Measurements from ENCODE around the gene ERLIN1. TPM values are rescaled to one million over a fixed set of nuclear protein-coding genes. Genes with fewer than 3 reads are reported as not detected.
A peak's percentile ranks its signal among the peaks of the same experiment; 100 is the strongest.

The ERLIN1 gene
- 51.8 TPM for polyA plus RNA-seq (2013, experiment 1 of 4)
- 51.8 TPM for polyA plus RNA-seq (2013, experiment 2 of 4)
- polyA plus RNA-seq (2013, experiment 3 of 4), result 46.7 TPM
- 44.9 TPM for polyA plus RNA-seq (2013, experiment 4 of 4)

DNA sequence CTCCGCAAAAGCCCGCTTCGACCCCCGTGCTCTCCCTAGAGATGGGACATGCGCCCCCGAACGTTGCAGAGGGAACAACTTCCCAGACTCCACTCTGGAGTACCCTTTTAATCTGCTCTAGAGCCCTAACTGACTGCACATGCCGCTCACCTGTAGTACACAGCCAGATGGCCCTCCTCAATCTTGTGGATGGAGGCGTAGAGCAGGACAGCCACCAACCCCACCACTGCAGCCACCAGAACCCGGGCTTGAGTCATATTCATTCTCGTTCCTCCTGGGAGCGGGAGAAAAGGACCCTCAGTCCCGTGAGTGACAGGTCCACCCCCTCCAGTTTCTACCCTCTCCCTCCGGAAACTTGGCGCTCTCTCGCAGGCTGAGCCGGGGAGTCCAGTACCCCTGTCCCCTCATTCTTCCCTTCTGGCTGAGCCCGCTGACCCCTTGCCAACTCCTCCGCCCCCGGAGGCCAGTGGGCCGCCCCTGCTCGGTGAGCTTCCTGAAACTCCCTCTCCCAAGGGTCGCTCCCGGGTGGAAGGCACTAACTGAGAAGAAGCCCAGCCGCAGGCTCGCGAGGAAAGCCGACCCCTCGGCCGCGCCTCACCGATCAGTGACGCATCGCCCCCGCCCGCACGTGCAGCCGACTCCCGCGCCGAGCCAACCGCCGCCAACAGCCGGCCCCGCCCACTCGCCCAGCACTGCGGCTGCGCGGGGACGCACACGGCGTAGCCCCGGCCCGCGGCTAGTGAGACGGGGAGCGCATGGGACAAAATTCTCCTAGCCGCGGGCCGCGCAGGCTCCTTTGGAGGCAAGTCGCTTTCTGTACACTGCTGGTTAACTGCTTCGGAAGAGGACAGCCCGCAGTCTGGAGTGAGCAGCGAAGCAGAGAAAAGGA lies at the start of gene ERLIN1:
ERLIN1 (minus strand) TSS at position 666 of the 889 bp plus-strand sequence; CDS start at position 263, 403 bp downstream.
- peaks cover 5% of the 10 kb centered on the region for H3K4me1 ChIP-seq (ENCODE audit: control insufficient read depth, insufficient read depth, low read length)
- no peaks in the 10 kb centered on the region for H3K27me3 ChIP-seq (ENCODE audit: control insufficient read depth, insufficient read depth, low read length, poor library complexity, severe bottlenecking)
- WGBS, 2 experiments, result 0% methylated on average over 65 of the region's 65 CpGs
- H3K4me3 ChIP-seq (ENCODE audit: insufficient read depth, low read depth, low read length), result peak within 1 kb of the TSS; percentile 66
- no peaks in the 10 kb centered on the region for H3K36me3 ChIP-seq (ENCODE audit: control insufficient read depth, insufficient read depth, low read length)
- no peaks in the 10 kb centered on the region for H3K9me3 ChIP-seq (ENCODE audit: control insufficient read depth, low read length)
- H3K27ac ChIP-seq (ENCODE audit: insufficient read depth, low read depth, low read length, poor library complexity, severe bottlenecking), result peak within 1 kb of the TSS; percentile 88

DNA sequence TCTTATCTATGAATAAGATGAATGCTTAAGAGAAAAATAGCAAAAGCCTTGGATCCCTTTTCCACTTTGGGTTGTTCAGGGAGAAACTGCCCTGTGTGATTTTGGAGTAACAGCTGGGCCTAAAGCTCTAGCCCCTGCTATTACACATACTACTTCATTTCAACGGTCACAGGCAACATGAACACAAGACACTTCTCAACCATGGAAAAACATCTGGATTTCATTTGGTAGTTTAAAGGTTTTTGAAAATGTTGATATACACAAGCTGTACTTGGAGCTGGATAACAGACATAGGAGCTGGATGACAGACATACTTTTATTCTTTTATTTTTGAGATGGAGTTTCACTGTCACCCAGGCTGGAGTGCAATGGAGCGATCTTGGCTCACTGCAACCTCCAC lies 46.3 kb upstream of the ERLIN1 start:
- peaks cover 7% of the 10 kb centered on the region for H3K36me3 ChIP-seq (ENCODE audit: control insufficient read depth, insufficient read depth, low read length)

DNA sequence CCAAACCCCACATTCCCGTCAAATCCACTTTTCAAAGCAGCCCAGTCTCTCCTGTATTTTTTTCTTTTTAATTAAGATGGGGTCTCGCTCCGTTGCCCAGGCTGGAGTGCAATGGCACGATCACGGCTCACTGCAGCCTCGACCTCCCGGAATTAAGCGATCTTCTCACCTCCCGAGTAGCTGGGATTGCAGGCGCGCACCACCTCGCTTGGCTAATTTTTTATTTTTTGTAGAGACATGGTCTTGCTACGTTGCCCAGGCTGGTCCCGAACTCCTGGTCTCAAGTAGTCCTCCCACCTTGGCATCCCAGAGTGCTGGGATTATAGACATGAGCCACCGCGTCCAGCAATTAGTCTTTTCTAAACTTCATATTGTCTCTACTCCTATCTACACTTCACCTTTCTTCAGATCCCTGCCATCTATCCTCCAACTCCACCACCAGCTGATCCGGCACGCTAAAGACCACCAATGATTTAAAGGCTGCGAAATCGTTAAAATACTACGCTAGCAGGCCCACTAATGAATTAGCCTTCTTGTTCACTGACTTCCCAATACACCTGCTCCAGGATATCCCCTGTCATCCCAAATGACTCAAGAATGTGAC lies 44.1 kb upstream of the ERLIN1 start:
- Histone ChIP-seq H3K9me3 (ENCODE audit: control insufficient read depth, low read length) (no peaks in the 10 kb centered on the region), H3K36me3 (ENCODE audit: control insufficient read depth, insufficient read depth, low read length) (peaks cover 7% of the 10 kb centered on the region), H3K27me3 (ENCODE audit: control insufficient read depth, insufficient read depth, low read length, poor library complexity, severe bottlenecking) (no peaks in the 10 kb centered on the region), H3K4me3 (ENCODE audit: insufficient read depth, low read depth, low read length) (peak overlapping the region; percentile 96), H3K27ac (ENCODE audit: insufficient read depth, low read depth, low read length, poor library complexity, severe bottlenecking) (no peak overlapping the region), H3K4me1 (ENCODE audit: control insufficient read depth, insufficient read depth, low read length) (no peaks in the 10 kb centered on the region)
- 78 to 79% methylated on average over 21 of the region's 21 CpGs for WGBS, 2 experiments

More for the DNA sequence above, 46.3 kb upstream of the ERLIN1 start:
- Histone ChIP-seq H3K27me3 (ENCODE audit: control insufficient read depth, insufficient read depth, low read length, poor library complexity, severe bottlenecking) (no peaks in the 10 kb centered on the region), H3K27ac (ENCODE audit: insufficient read depth, low read depth, low read length, poor library complexity, severe bottlenecking) (no peak overlapping the region), H3K4me1 (ENCODE audit: control insufficient read depth, insufficient read depth, low read length) (no peaks in the 10 kb centered on the region), H3K4me3 (ENCODE audit: insufficient read depth, low read depth, low read length) (no peak overlapping the region), H3K9me3 (ENCODE audit: control insufficient read depth, low read length) (no peaks in the 10 kb centered on the region)
- WGBS, 2 experiments, result 91 to 100% methylated on average over 2 of the region's 2 CpGs

DNA sequence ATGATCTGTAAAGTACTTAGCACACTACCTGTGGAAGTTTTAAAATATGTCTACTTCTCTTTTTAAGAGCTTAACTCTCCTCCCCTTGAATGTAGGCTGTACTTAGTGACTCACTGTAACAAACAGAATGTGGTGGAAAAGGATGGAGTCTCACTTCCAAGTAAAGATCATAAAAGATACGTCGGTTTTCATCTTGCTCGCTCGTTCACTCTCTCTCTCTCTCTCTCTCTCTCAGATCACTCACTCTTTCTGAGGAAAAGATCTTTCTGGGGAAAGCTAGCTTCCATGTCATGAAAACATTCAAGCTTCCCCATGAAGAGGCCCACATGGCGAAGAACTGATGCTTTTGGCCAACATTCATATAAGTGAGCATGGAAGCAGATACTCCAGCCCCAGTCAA lies 38.0 kb upstream of the ERLIN1 start:
- Histone ChIP-seq H3K4me1 (ENCODE audit: control insufficient read depth, insufficient read depth, low read length) (no peaks in the 10 kb centered on the region), H3K36me3 (ENCODE audit: control insufficient read depth, insufficient read depth, low read length) (peaks cover 19% of the 10 kb centered on the region), H3K4me3 (ENCODE audit: insufficient read depth, low read depth, low read length) (no peak overlapping the region), H3K9me3 (ENCODE audit: control insufficient read depth, low read length) (no peaks in the 10 kb centered on the region), H3K27me3 (ENCODE audit: control insufficient read depth, insufficient read depth, low read length, poor library complexity, severe bottlenecking) (no peaks in the 10 kb centered on the region), H3K27ac (ENCODE audit: insufficient read depth, low read depth, low read length, poor library complexity, severe bottlenecking) (no peak overlapping the region)
- WGBS, 2 experiments, result 86 to 88% methylated on average over 5 of the region's 5 CpGs

DNA sequence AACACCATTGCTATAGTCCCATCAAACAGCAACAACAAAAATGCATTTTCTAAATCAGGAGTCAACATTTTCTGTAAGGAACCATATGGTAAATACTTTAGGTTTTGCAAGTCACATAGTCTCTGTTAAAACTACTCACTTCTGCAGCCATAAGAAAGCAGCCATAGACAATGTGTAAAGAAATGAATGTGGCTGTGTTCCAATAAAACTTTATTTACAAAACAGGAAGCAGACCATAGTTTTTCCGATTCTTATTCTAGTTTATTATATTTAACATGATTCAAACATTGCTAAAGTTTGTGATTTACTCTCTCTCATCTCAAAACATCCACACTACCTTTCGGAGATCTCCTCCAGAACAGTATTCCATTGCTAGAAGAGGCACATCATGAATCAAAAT lies 36.7 kb upstream of the ERLIN1 start:
- Histone ChIP-seq H3K4me1 (ENCODE audit: control insufficient read depth, insufficient read depth, low read length) (no peaks in the 10 kb centered on the region), H3K4me3 (ENCODE audit: insufficient read depth, low read depth, low read length) (no peak overlapping the region), H3K27me3 (ENCODE audit: control insufficient read depth, insufficient read depth, low read length, poor library complexity, severe bottlenecking) (no peaks in the 10 kb centered on the region), H3K27ac (ENCODE audit: insufficient read depth, low read depth, low read length, poor library complexity, severe bottlenecking) (no peak overlapping the region), H3K9me3 (ENCODE audit: control insufficient read depth, low read length) (no peaks in the 10 kb centered on the region), H3K36me3 (ENCODE audit: control insufficient read depth, insufficient read depth, low read length) (peaks cover 26% of the 10 kb centered on the region)
- 93 to 100% methylated on average over 1 of the region's 2 CpGs for WGBS, 2 experiments

DNA sequence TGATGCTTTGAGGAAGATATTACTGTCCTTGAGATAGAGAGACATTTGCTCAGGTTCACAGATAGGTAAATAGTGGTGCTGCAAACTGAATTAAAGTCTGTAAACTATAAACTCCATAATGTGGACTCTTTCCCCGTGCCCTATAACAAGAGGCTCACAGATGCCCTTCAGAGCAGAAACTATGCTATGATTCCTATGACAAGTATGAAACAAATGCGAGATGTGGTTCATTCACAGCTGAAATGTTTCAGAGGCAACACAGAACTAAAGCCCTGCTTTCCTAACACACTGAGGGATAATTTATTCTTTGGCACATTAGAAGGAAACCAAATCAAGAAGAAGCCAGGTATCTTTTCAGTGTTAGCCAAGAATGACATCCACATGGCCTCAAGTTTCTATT lies 30.2 kb upstream of the ERLIN1 start:
- 90 to 93% methylated on average over 2 of the region's 2 CpGs for WGBS, 2 experiments

DNA sequence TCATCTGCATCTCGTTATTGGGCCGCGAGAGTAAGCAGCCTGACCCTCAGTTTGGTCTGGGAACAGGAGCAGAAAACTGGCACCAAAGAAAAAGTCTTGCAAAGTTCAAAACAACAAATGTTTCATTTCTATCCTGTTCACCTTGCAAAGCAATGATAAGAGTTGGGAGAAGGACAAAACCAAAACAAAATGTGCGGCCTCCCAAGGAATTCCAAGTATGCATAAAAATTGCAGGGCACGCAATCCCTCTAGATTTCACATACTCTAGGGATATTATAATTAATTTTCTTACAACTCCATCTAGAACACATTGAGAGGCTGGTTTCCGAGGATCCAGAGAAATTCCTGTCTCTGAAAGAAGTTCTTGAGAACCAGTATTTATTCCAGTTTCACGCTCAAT lies 23.5 kb upstream of the ERLIN1 start:
- H3K36me3 ChIP-seq (ENCODE audit: control insufficient read depth, insufficient read depth, low read length), result peaks cover 15% of the 10 kb centered on the region
- H3K4me1 ChIP-seq (ENCODE audit: control insufficient read depth, insufficient read depth, low read length), result no peaks in the 10 kb centered on the region
- no peak overlapping the region for H3K4me3 ChIP-seq (ENCODE audit: insufficient read depth, low read depth, low read length)
- H3K27me3 ChIP-seq (ENCODE audit: control insufficient read depth, insufficient read depth, low read length, poor library complexity, severe bottlenecking), result no peaks in the 10 kb centered on the region
- no peak overlapping the region for H3K27ac ChIP-seq (ENCODE audit: insufficient read depth, low read depth, low read length, poor library complexity, severe bottlenecking)
- WGBS, 2 experiments, result 95 to 99% methylated on average over 7 of the region's 7 CpGs
- no peaks in the 10 kb centered on the region for H3K9me3 ChIP-seq (ENCODE audit: control insufficient read depth, low read length)

More for the DNA sequence above, 30.2 kb upstream of the ERLIN1 start:
- H3K9me3 ChIP-seq (ENCODE audit: control insufficient read depth, low read length), result no peaks in the 10 kb centered on the region
- H3K27ac ChIP-seq (ENCODE audit: insufficient read depth, low read depth, low read length, poor library complexity, severe bottlenecking), result no peak overlapping the region
- no peak overlapping the region for H3K4me3 ChIP-seq (ENCODE audit: insufficient read depth, low read depth, low read length)
- peaks cover 18% of the 10 kb centered on the region for H3K36me3 ChIP-seq (ENCODE audit: control insufficient read depth, insufficient read depth, low read length)
- no peaks in the 10 kb centered on the region for H3K27me3 ChIP-seq (ENCODE audit: control insufficient read depth, insufficient read depth, low read length, poor library complexity, severe bottlenecking)
- H3K4me1 ChIP-seq (ENCODE audit: control insufficient read depth, insufficient read depth, low read length), result no peaks in the 10 kb centered on the region

DNA sequence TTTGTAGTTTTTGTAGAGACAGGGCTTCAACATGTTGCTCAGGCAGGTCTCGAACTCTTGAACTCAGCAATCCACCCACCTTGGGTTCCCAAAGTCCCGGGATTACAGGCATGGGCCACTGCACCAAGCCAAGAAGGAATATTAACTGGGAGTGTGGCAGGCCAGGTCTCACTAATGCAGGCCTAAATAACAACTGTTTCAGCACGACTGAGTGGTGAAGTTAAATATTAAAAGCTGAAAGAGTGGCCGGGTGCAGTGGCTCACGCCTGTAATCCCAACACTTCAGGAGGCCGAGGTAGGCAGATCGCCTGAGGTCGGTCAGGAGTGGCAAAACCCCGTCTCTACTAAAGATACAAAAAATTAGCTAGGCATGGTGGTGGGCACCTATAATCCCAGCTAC lies 22.4 kb upstream of the ERLIN1 start:
- H3K27me3 ChIP-seq (ENCODE audit: control insufficient read depth, insufficient read depth, low read length, poor library complexity, severe bottlenecking), result no peaks in the 10 kb centered on the region
- peaks cover 15% of the 10 kb centered on the region for H3K36me3 ChIP-seq (ENCODE audit: control insufficient read depth, insufficient read depth, low read length)
- WGBS, 2 experiments, result 93 to 96% methylated on average over 9 of the region's 9 CpGs
- H3K27ac ChIP-seq (ENCODE audit: insufficient read depth, low read depth, low read length, poor library complexity, severe bottlenecking), result no peak overlapping the region
- no peaks in the 10 kb centered on the region for H3K4me1 ChIP-seq (ENCODE audit: control insufficient read depth, insufficient read depth, low read length)
- no peaks in the 10 kb centered on the region for H3K9me3 ChIP-seq (ENCODE audit: control insufficient read depth, low read length)
- no peak overlapping the region for H3K4me3 ChIP-seq (ENCODE audit: insufficient read depth, low read depth, low read length)

DNA sequence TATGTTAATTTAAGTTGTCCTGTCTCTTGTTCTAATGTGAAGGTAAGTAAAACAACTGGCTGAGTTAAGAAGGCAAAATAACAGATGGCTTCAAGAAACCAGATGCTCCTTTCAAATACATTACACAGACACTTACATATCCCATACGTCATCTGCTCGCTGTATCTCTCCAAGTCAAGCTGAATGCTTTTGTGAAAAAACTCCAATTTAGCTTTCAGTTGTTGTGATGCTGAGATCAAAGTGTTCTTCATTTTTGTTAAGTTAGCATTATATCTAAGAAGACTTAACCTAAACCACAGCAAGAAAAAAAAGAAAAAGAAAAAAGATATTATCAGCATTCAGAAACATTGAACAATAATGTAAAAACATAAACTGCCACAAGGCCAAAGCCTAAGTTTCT lies 18.5 kb upstream of the ERLIN1 start:
- Histone ChIP-seq H3K9me3 (ENCODE audit: control insufficient read depth, low read length) (no peaks in the 10 kb centered on the region), H3K27ac (ENCODE audit: insufficient read depth, low read depth, low read length, poor library complexity, severe bottlenecking) (no peak overlapping the region), H3K4me3 (ENCODE audit: insufficient read depth, low read depth, low read length) (no peak overlapping the region), H3K4me1 (ENCODE audit: control insufficient read depth, insufficient read depth, low read length) (no peaks in the 10 kb centered on the region), H3K36me3 (ENCODE audit: control insufficient read depth, insufficient read depth, low read length) (peaks cover 26% of the 10 kb centered on the region), H3K27me3 (ENCODE audit: control insufficient read depth, insufficient read depth, low read length, poor library complexity, severe bottlenecking) (no peaks in the 10 kb centered on the region)
- WGBS, 2 experiments, result 91% methylated on average over 2 of the region's 2 CpGs

DNA sequence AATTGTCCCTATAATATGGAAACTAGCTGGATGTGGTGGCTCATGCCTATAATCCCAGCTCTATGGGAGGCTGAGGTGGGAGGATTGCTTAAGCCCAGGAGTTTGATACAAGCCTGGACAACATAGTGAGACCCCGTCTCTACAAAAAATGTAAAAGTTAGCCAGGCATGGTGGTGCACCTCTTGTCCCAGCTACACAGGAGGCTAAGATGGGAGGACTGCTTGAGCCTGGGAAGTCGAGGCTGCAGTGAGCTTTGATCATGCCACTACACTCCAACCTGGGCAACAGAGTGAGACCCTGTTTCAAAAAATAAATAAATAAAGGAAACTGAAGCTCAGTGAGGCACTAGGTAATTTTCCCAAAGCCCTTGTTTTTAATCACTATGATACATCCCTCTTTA lies 15.7 kb upstream of the ERLIN1 start:
- H3K9me3 ChIP-seq (ENCODE audit: control insufficient read depth, low read length), result no peaks in the 10 kb centered on the region
- H3K36me3 ChIP-seq (ENCODE audit: control insufficient read depth, insufficient read depth, low read length), result peaks cover 23% of the 10 kb centered on the region
- 96 to 98% methylated on average over 2 of the region's 2 CpGs for WGBS, 2 experiments
- no peak overlapping the region for H3K4me3 ChIP-seq (ENCODE audit: insufficient read depth, low read depth, low read length)
- no peaks in the 10 kb centered on the region for H3K27me3 ChIP-seq (ENCODE audit: control insufficient read depth, insufficient read depth, low read length, poor library complexity, severe bottlenecking)
- no peaks in the 10 kb centered on the region for H3K4me1 ChIP-seq (ENCODE audit: control insufficient read depth, insufficient read depth, low read length)
- H3K27ac ChIP-seq (ENCODE audit: insufficient read depth, low read depth, low read length, poor library complexity, severe bottlenecking), result no peak overlapping the region

All from ectodermal cell (in vitro differentiated cells).